ENCODE measurements around the gene ZNF17.

ZNF17 gene

GRCh38 chr19:57434386-57435061 lies 23.6 kb downstream of the ZNF17 start:
- no peak for DNase-seq

- peak; percentile 95 for DNase-seq
Measured at GRCh38 chr19:57435062-57435978, 24.4 kb downstream of the ZNF17 start, which contains the start of gene ZNF749. Gene ZNF749, plus strand, starts transcription at chr19:57435325. Its CDS starts 254 bp downstream, at chr19:57435579.

GRCh38 chr19:57436417-57436816 lies 25.5 kb downstream of the ZNF17 start:
- no peak for DNase-seq

GRCh38 chr19:57437931-57438330 lies 27.0 kb downstream of the ZNF17 start:
- no peak for DNase-seq

GRCh38 chr19:57438925-57439324 lies 28.0 kb downstream of the ZNF17 start:
- DNase-seq = no peak

- DNase-seq = no peak
Measured at GRCh38 chr19:57441979-57442752, 31.2 kb downstream of the ZNF17 start.

GRCh38 chr19:57443121-57443696 lies 32.2 kb downstream of the ZNF17 start:
- DNase-seq = no peak

GRCh38 chr19:57452307-57452706 lies 41.3 kb downstream of the ZNF17 start:
- no peak for DNase-seq

GRCh38 chr19:57465680-57466381 lies 54.9 kb downstream of the ZNF17 start:
- peak; percentile 31 for DNase-seq

GRCh38 chr19:57466489-57466888 lies 55.5 kb downstream of the ZNF17 start:
- no peak for DNase-seq

Measured in stimulated activated CD8-positive, alpha-beta memory T cell treated with anti-CD3 and anti-CD28 coated beads, Interleukin-4, amount 100 ng/mL, for 48 hours (primary cell).